Epithelial cell of prostate (primary cell): ENCODE measurements around the gene NLN.
"Not testable (repeated sequence)": the region's sequence is repeated elsewhere in the genome, so short reads cannot be mapped to it uniquely, and the experiment has no call there.

ENCODE experiments used
- DNase-seq: peaks from one replicate; pipeline ENCODE4 v3.0.0-alpha.2; 2011; ENCODE audit warnings: low read depth, low spot score
- H3K27ac ChIP-seq: fragments of 450-650 bp; 2 replicates; pipeline ENCODE4 v1.5.1; 2017; ENCODE audit warnings: mild to moderate bottlenecking

The NLN gene

GRCh38 chr5:65858316-65858715 lies 136.3 kb downstream of the NLN start:
- H3K27ac ChIP-seq: no peak overlapping the region
- no peak for DNase-seq

GRCh38 chr5:65861830-65862241 lies 139.8 kb downstream of the NLN start:
- peak overlapping the region; percentile 77 for H3K27ac ChIP-seq

GRCh38 chr5:65862384-65862783 lies 140.4 kb downstream of the NLN start:
- peak overlapping the region; percentile 77 for H3K27ac ChIP-seq
- no peak for DNase-seq

More at GRCh38 chr5:65861830-65862241, 139.8 kb downstream of the NLN start:
- peak; percentile 68 for DNase-seq

- no peak for DNase-seq
Observed at GRCh38 chr5:65863747-65864146, 141.7 kb downstream of the NLN start.

GRCh38 chr5:65866837-65867521 lies 145.0 kb downstream of the NLN start:
- no peak overlapping the region for H3K27ac ChIP-seq
- DNase-seq: no peak

More at GRCh38 chr5:65863747-65864146, 141.7 kb downstream of the NLN start:
- H3K27ac ChIP-seq: no peak overlapping the region

- DNase-seq: no peak
- H3K27ac ChIP-seq: no peak overlapping the region
Observed at GRCh38 chr5:65867542-65868195, 145.7 kb downstream of the NLN start.

GRCh38 chr5:65868509-65868908 lies 146.5 kb downstream of the NLN start:
- DNase-seq: no peak

GRCh38 chr5:65871182-65871581 lies 149.2 kb downstream of the NLN start:
- H3K27ac ChIP-seq: peak overlapping the region; percentile 61
- peak; percentile 29 for DNase-seq

More at GRCh38 chr5:65868509-65868908, 146.5 kb downstream of the NLN start:
- no peak overlapping the region for H3K27ac ChIP-seq

- peak overlapping the region; percentile 61 for H3K27ac ChIP-seq
- not testable (repeated sequence) for DNase-seq
Observed at GRCh38 chr5:65871776-65872175, 149.8 kb downstream of the NLN start.

GRCh38 chr5:65873181-65873750 lies 151.3 kb downstream of the NLN start:
- DNase-seq: no peak
- peak overlapping the region; percentile 34 for H3K27ac ChIP-seq

- no peak for DNase-seq
- peak overlapping the region; percentile 34 for H3K27ac ChIP-seq
Observed at GRCh38 chr5:65874241-65874640, 152.2 kb downstream of the NLN start.

- no peak for DNase-seq
- no peak overlapping the region for H3K27ac ChIP-seq
Observed at GRCh38 chr5:65876496-65876895, 154.5 kb downstream of the NLN start.

GRCh38 chr5:65876970-65877369 lies 155.0 kb downstream of the NLN start:
- DNase-seq: no peak
- H3K27ac ChIP-seq: no peak overlapping the region
